NCI-H2107 (cell line): ENCODE measurements around the gene GLRX3.

Experiments used
- DNase-seq: peaks from one replicate; lab custom pipeline; 2025; lab: John Stamatoyannopoulos, UW

GLRX3 gene

GRCh38 chr10:130208807-130209206 lies 72.6 kb downstream of the GLRX3 start:
- no peak for DNase-seq

- no peak for DNase-seq
Observed at GRCh38 chr10:130212746-130213145, 76.6 kb downstream of the GLRX3 start.

GRCh38 chr10:130213286-130214080 lies 77.3 kb downstream of the GLRX3 start:
- DNase-seq: no peak

- no peak for DNase-seq
Observed at GRCh38 chr10:130214431-130214830, 78.2 kb downstream of the GLRX3 start.

- DNase-seq: no peak
Observed at GRCh38 chr10:130215151-130215930, 79.2 kb downstream of the GLRX3 start.

GRCh38 chr10:130215931-130216231 lies 79.7 kb downstream of the GLRX3 start:
- DNase-seq: no peak

GRCh38 chr10:130218181-130218641 lies 82.0 kb downstream of the GLRX3 start:
- DNase-seq: no peak

GRCh38 chr10:130218936-130219335 lies 82.7 kb downstream of the GLRX3 start:
- no peak for DNase-seq

GRCh38 chr10:130220251-130221185 lies 84.3 kb downstream of the GLRX3 start:
- no peak for DNase-seq

GRCh38 chr10:130221456-130222375 lies 85.5 kb downstream of the GLRX3 start:
- DNase-seq: no peak

GRCh38 chr10:130222381-130222780 lies 86.2 kb downstream of the GLRX3 start:
- DNase-seq: no peak

GRCh38 chr10:130224228-130224627 lies 88.0 kb downstream of the GLRX3 start:
- no peak for DNase-seq

GRCh38 chr10:130226012-130226411 lies 89.8 kb downstream of the GLRX3 start:
- no peak for DNase-seq

- DNase-seq: no peak
Observed at GRCh38 chr10:130227883-130228282, 91.7 kb downstream of the GLRX3 start.
